SK-N-SH (cell line): ENCODE data around the gene PQBP1. TPM values are rescaled to one million over a fixed set of nuclear protein-coding genes. Genes with fewer than 3 reads are reported as not detected.

Source experiments
- CTCF ChIA-PET: fragments of 300-600, 350-600 bp; formaldehyde crosslinking; extraction: SDS; loops from one replicate; lab custom pipeline; 2021; lab: Yijun Ruan, JAX
- POLR2A ChIA-PET: fragments of 350-600 bp; sonication (Branson Sonifier 250); formaldehyde crosslinking; extraction: SDS; loops from one replicate; lab custom pipeline; 2020; ENCODE audit warnings: antibody characterized with exemption, inconsistent platforms; lab: Yijun Ruan, JAX
- DNase-seq: peaks from one replicate; pipeline ENCODE4 v3.0.0; 2012
- H2AFZ ChIP-seq: fragments of 200-600 bp; sonication (generic); 2 replicates; pipeline ENCODE4 v1.8.1; 2016; ENCODE audit warnings: antibody characterized with exemption, mild to moderate bottlenecking, low read depth
- H3F3A ChIP-seq: fragments of 200-600 bp; sonication (generic); replicated peaks from 2 replicates; pipeline ENCODE3; 2016; ENCODE audit warnings: antibody characterized with exemption, mild to moderate bottlenecking; ENCODE audit not compliant: insufficient read depth
- H3K27ac ChIP-seq, 2 experiments: fragments of 200-500 bp in 1 of 2; fragments of 200-600 bp in 1 of 2; sonication (Bioruptor generic) in 1 of 2; sonication (generic), shearing (Covaris generic) in 1 of 2; 2 replicates each; pipeline versions ENCODE4 v1.5.1 to v1.6.1; 2014 to 2016; ENCODE audit warnings: low read depth in 2 of 2, inconsistent platforms in 1 of 2, low read length in 1 of 2, mild to moderate bottlenecking in 1 of 2, mixed read lengths in 1 of 2
- H3K27me3 ChIP-seq: fragments of 200-600 bp; sonication (generic), shearing (Covaris generic); 2 replicates; pipeline ENCODE4 v1.6.1; 2016; ENCODE audit warnings: mixed run types; ENCODE audit not compliant: insufficient read depth
- H3K36me3 ChIP-seq, 2 experiments: fragments of 200-500 bp in 1 of 2; fragments of 200-600 bp in 1 of 2; sonication (Bioruptor generic) in 1 of 2; sonication (generic) in 1 of 2; replicated peaks in 1 of 2; 2 replicates each; pipeline versions ENCODE3 to v1.5.1; 2014 to 2016; ENCODE audit warnings: low read length in 1 of 2, mild to moderate bottlenecking in 1 of 2; ENCODE audit not compliant: insufficient read depth in 2 of 2, control insufficient read depth in 1 of 2
- H3K4me1 ChIP-seq, 2 experiments: fragments of 200-500 bp in 1 of 2; fragments of 200-600 bp in 1 of 2; sonication (Bioruptor generic) in 1 of 2; sonication (generic), shearing (Covaris generic) in 1 of 2; 2 replicates each; pipeline versions ENCODE4 v1.5.1 to v1.6.1; 2014 to 2016; ENCODE audit warnings: low read depth in 1 of 2, low read length in 1 of 2, mixed run types in 1 of 2; ENCODE audit not compliant: insufficient read depth in 2 of 2, control insufficient read depth in 1 of 2
- H3K4me2 ChIP-seq: fragments of 200-600 bp; sonication (generic), shearing (Covaris generic); 2 replicates; pipeline ENCODE4 v1.6.1; 2017; ENCODE audit warnings: mixed run types
- H3K4me3 ChIP-seq, 2 experiments: fragments of 200-500 bp in 1 of 2; fragments of 200-600 bp in 1 of 2; sonication (Bioruptor generic) in 1 of 2; sonication (generic), shearing (Covaris generic) in 1 of 2; 2 replicates each; pipeline versions ENCODE4 v1.5.1 to v1.8.1; 2014 to 2016; ENCODE audit warnings: low read depth in 2 of 2, inconsistent platforms in 1 of 2, low read length in 1 of 2, mild to moderate bottlenecking in 1 of 2, mixed read lengths in 1 of 2, moderate library complexity in 1 of 2
- H3K79me2 ChIP-seq: fragments of 200-600 bp; sonication (generic); 2 replicates; pipeline ENCODE4 v1.8.1; 2017; ENCODE audit warnings: mild to moderate bottlenecking; ENCODE audit not compliant: insufficient read depth
- H3K9ac ChIP-seq: fragments of 200-600 bp; sonication (generic); 2 replicates; pipeline ENCODE4 v1.6.1; 2017; ENCODE audit warnings: mixed run types
- H3K9me2 ChIP-seq: fragments of 200-600 bp; sonication (generic); 2 replicates; pipeline ENCODE4 v1.6.1; 2017; ENCODE audit warnings: mixed run types
- H3K9me3 ChIP-seq: fragments of 200-600 bp; sonication (generic); 2 replicates; pipeline ENCODE4 v1.6.1; 2017; ENCODE audit warnings: mixed run types, mild to moderate bottlenecking, moderate library complexity
- H4K20me1 ChIP-seq: fragments of 200-600 bp; sonication (generic); 2 replicates; pipeline ENCODE4 v1.6.1; 2017; ENCODE audit warnings: mild to moderate bottlenecking, mixed run types; ENCODE audit not compliant: insufficient read depth
- FOSL2 ChIP-seq: IDR thresholded peaks from 2 replicates; pipeline ENCODE4 v1.4.0; 2012; ENCODE audit warnings: low read depth, mild to moderate bottlenecking, moderate library complexity, borderline replicate concordance
- JUND ChIP-seq: IDR thresholded peaks from 2 replicates; pipeline ENCODE4 v1.4.0; 2012
- MAX ChIP-seq: IDR thresholded peaks from 2 replicates; pipeline ENCODE4 v1.4.0; 2012; ENCODE audit warnings: low read depth
- MEF2A ChIP-seq: IDR thresholded peaks from 2 replicates; pipeline ENCODE4 v1.4.0; 2012; ENCODE audit warnings: low read depth, borderline replicate concordance
- MXI1 ChIP-seq: IDR thresholded peaks from 2 replicates; pipeline ENCODE4 v1.6.1; 2012; ENCODE audit warnings: mild to moderate bottlenecking, low read depth, low read length, improper control_type of control experiment
- SIN3A ChIP-seq: IDR thresholded peaks from 2 replicates; pipeline ENCODE4 v1.6.1; 2012; ENCODE audit warnings: low read depth, mild to moderate bottlenecking, low read length, moderate library complexity, borderline replicate concordance
- USF2 ChIP-seq: fragments of 150-350 bp; IDR thresholded peaks from 2 replicates; pipeline ENCODE4 v1.6.1; 2017; ENCODE audit warnings: antibody characterized with exemption, low read length, low read depth, borderline replicate concordance
- WGBS: methylation state at CpG from one replicate; pipeline ENCODE4 v1.1.6; 2017; ENCODE audit warnings: low lambda C conversion rate; 5-methylcytosine and 5-hydroxymethylcytosine counted together
- polyA plus RNA-seq, 3 experiments: library from polyadenylated mRNA; depleted of rRNA; stranded (reverse); fragments of >200 nt; gene quantifications; 2 replicates each; pipeline ENCODE4 v1.2.3, GENCODE V29; 2012
- TF ChIP-seq, protein P1 (sequence below): IDR thresholded peaks from 2 replicates; pipeline ENCODE4 v1.6.1; 2012; ENCODE audit warnings: mild to moderate bottlenecking, low read depth, low read length, moderate library complexity

PQBP1 gene
- polyA plus RNA-seq, 1 of the 3 experiments (the other 2 are of a cell fraction) = 113 TPM

DNA sequence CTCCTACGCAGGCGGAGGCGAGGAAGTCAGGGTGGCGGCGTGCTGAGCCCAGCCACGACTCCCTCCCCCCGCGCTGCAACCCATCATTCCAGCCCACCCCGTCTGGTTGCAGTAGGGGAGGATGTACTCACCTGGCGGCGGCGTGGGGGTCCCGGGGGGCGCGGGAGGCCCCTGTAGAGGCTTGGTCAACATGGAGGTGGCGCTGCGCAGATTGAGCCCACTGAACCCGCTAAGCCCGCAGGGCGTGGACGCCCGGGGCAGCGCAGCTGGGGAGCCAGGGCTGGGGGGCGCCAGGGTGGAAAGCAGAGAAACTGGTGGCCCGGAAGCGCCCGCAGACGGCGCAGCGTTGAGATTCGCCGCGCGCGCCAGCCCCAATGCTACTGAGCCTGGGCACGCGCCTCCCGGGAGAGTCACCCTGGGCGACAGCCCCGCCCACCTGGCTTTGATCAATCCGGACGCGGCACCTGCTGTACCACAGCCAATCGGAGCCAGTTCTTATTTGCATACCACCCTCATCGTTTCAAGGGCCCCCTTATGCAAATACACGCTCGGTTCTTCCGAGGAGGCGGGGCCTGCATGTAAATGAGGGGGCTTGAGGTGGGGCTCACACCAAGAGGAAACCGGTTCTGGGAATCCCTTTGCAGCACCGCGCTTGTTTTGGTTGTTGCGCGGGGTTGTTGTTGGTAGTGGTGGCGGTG, 21.1 kb downstream of the PQBP1 start, which contains the start of gene PIM2 (continued):
- TF ChIP-seq, protein P1, sequence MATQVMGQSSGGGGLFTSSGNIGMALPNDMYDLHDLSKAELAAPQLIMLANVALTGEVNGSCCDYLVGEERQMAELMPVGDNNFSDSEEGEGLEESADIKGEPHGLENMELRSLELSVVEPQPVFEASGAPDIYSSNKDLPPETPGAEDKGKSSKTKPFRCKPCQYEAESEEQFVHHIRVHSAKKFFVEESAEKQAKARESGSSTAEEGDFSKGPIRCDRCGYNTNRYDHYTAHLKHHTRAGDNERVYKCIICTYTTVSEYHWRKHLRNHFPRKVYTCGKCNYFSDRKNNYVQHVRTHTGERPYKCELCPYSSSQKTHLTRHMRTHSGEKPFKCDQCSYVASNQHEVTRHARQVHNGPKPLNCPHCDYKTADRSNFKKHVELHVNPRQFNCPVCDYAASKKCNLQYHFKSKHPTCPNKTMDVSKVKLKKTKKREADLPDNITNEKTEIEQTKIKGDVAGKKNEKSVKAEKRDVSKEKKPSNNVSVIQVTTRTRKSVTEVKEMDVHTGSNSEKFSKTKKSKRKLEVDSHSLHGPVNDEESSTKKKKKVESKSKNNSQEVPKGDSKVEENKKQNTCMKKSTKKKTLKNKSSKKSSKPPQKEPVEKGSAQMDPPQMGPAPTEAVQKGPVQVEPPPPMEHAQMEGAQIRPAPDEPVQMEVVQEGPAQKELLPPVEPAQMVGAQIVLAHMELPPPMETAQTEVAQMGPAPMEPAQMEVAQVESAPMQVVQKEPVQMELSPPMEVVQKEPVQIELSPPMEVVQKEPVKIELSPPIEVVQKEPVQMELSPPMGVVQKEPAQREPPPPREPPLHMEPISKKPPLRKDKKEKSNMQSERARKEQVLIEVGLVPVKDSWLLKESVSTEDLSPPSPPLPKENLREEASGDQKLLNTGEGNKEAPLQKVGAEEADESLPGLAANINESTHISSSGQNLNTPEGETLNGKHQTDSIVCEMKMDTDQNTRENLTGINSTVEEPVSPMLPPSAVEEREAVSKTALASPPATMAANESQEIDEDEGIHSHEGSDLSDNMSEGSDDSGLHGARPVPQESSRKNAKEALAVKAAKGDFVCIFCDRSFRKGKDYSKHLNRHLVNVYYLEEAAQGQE = no peak
- TF ChIP-seq, all 33 proteins: peak for 8

GRCh38 chrX:48919360-48919841, 21.7 kb downstream of the PQBP1 start:
- peak; percentile 54 for DNase-seq
- peak overlapping the region; percentile 95 for H3K4me2 ChIP-seq
- 38% methylated on average over 14 of the region's 15 CpGs for WGBS
- peaks cover 3% of the 10 kb centered on the region; the same call in 1 of the 2 replicates for H3K79me2 ChIP-seq
- POLR2A ChIA-PET = no interaction called here
- H3F3A ChIP-seq = peaks cover 12% of the 10 kb centered on the region
- CTCF ChIA-PET = no interaction called here
- peak overlapping the region; percentile 61 to 71; a peak in 3 of 4 replicates for H3K4me3 ChIP-seq
- no peaks in the 10 kb centered on the region for H3K27me3 ChIP-seq
- TF ChIP-seq MAX = no peak
- TF ChIP-seq FOSL2 = no peak
- no peak for TF ChIP-seq MEF2A
- no peak for TF ChIP-seq JUND
- no peak for TF ChIP-seq SIN3A
- no peak for TF ChIP-seq USF2
- no peak for TF ChIP-seq MXI1
- no peak overlapping the region for H3K9ac ChIP-seq
- H2AFZ ChIP-seq = no peak overlapping the region
- no peaks in the 10 kb centered on the region for H3K9me2 ChIP-seq
- peaks cover 5 to 26% of the 10 kb centered on the region in 2 experiments; a peak in 2 of 4 replicates for H3K4me1 ChIP-seq
- 0 out of 2 replicates have a peak, but pooled peaks cover 9% of the 10 kb centered on the region for H4K20me1 ChIP-seq
- peaks cover 3 to 33% of the 10 kb centered on the region in 2 experiments for H3K36me3 ChIP-seq
- no peaks in the 10 kb centered on the region for H3K9me3 ChIP-seq
- H3K27ac ChIP-seq = peak overlapping the region; percentile 38 to 60; a peak in 3 of 4 replicates
